ENCODE results near the gene PPP6R1.

DNA sequence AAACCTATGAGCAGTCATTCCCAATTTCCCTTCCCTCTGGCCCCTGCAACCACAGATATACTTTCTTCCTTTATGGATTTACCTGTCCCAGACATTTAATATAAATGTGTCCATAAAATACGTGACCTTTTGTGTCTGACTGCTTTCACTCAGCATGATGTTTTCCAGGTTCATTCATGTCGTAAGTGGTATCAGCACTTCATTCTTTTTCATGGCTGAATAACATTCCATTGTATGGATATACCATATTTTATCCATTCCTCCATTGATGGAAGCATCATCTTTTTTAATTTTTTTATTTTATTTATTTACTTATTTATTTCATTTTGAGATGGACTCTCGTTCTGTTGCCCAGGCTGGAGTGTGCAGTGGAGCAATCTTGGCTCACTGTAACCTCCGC lies 8.0 kb upstream of the PPP6R1 start:
- TF ChIP-seq, protein P1, sequence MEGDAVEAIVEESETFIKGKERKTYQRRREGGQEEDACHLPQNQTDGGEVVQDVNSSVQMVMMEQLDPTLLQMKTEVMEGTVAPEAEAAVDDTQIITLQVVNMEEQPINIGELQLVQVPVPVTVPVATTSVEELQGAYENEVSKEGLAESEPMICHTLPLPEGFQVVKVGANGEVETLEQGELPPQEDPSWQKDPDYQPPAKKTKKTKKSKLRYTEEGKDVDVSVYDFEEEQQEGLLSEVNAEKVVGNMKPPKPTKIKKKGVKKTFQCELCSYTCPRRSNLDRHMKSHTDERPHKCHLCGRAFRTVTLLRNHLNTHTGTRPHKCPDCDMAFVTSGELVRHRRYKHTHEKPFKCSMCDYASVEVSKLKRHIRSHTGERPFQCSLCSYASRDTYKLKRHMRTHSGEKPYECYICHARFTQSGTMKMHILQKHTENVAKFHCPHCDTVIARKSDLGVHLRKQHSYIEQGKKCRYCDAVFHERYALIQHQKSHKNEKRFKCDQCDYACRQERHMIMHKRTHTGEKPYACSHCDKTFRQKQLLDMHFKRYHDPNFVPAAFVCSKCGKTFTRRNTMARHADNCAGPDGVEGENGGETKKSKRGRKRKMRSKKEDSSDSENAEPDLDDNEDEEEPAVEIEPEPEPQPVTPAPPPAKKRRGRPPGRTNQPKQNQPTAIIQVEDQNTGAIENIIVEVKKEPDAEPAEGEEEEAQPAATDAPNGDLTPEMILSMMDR (IDR thresholded peaks at IDR 0.05): no peak
- TF ChIP-seq POLR2AphosphoS5 (IDR thresholded peaks at IDR 0.05) (no peak), POLR2A (IDR thresholded peaks at IDR 0.05) (no peak)
